HG03108 (cell line): ENCODE results near the gene PPP1R3C.

ENCODE experiments used
- ATAC-seq: cut with Tn5 transposase; IDR thresholded peaks from one replicate; pipeline ENCODE4 v1.9.1; 2021; ENCODE audit warnings: moderate library complexity; ENCODE audit not compliant: unreplicated experiment

Gene PPP1R3C

GRCh38 chr10:91629715-91630549 lies 2.9 kb downstream of the PPP1R3C start:
- no peak for ATAC-seq

GRCh38 chr10:91628383-91628782 lies 4.5 kb downstream of the PPP1R3C start:
- ATAC-seq, result no peak

- ATAC-seq, result no peak
Observed at GRCh38 chr10:91627344-91628102, 5.3 kb downstream of the PPP1R3C start.

GRCh38 chr10:91626936-91627335 lies 5.9 kb downstream of the PPP1R3C start:
- ATAC-seq, result no peak

- no peak for ATAC-seq
Observed at GRCh38 chr10:91624633-91625032, 8.2 kb downstream of the PPP1R3C start.

- no peak for ATAC-seq
Observed at GRCh38 chr10:91622601-91623000, 10.3 kb downstream of the PPP1R3C start.

- ATAC-seq, result no peak
Observed at GRCh38 chr10:91621483-91622113, 11.3 kb downstream of the PPP1R3C start.

- no peak for ATAC-seq
Observed at GRCh38 chr10:91617072-91617609, 15.7 kb downstream of the PPP1R3C start.

- no peak for ATAC-seq
Observed at GRCh38 chr10:91616137-91616536, 16.7 kb downstream of the PPP1R3C start.

- ATAC-seq, result no peak
Observed at GRCh38 chr10:91614225-91614624, 18.6 kb downstream of the PPP1R3C start.

- ATAC-seq, result no peak
Observed at GRCh38 chr10:91613411-91614187, 19.3 kb downstream of the PPP1R3C start.

- ATAC-seq, result no peak
Observed at GRCh38 chr10:91610919-91611318, 22.0 kb downstream of the PPP1R3C start.

- ATAC-seq, result no peak
Observed at GRCh38 chr10:91610444-91610843, 22.4 kb downstream of the PPP1R3C start.

- ATAC-seq, result no peak
Observed at GRCh38 chr10:91607646-91608403, 25.0 kb downstream of the PPP1R3C start.

GRCh38 chr10:91605968-91606367 lies 26.9 kb downstream of the PPP1R3C start:
- ATAC-seq, result no peak

- no peak for ATAC-seq
Observed at GRCh38 chr10:91604553-91605534, 28.0 kb downstream of the PPP1R3C start.

- ATAC-seq, result no peak
Observed at GRCh38 chr10:91603931-91604331, 28.9 kb downstream of the PPP1R3C start.

GRCh38 chr10:91602868-91603568 lies 29.9 kb downstream of the PPP1R3C start:
- ATAC-seq, result no peak
